SH-SY5Y (cell line): ENCODE measurements around the gene SH2D1B.

Experiments used
- GATA2 ChIP-seq: IDR thresholded peaks from 2 replicates; pipeline ENCODE4 v1.6.1; 2011; ENCODE audit warnings: mild to moderate bottlenecking, low read depth, low read length
- GATA3 ChIP-seq: IDR thresholded peaks from 2 replicates; pipeline ENCODE4 v1.6.1; 2011; ENCODE audit warnings: low read depth, mild to moderate bottlenecking, low read length, moderate library complexity

DNA sequence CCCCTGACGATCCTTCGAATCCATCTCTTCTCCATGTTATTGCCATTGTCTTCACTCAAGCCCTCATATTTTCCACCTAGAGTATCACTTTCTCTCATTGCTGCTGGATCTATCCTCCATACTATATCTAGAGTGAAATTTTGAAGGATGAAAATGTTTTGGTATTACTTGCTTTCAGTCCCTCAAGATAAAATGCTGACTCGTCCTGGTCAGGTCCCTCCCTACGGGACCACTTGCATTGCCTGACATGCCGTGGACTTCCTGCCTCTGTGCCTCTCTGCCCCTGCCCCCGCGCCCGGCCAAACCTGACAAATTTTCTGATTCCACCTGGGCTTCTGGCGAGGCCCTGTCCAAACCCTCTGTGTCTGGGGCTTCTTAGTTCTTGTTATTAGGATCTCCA lies 58.9 kb downstream of the SH2D1B start:
- no peak for TF ChIP-seq GATA2
- no peak for TF ChIP-seq GATA3
